K562 (cell line): Measurements from ENCODE around the gene NAXE. TPM values are rescaled to one million over a fixed set of nuclear protein-coding genes. Genes with fewer than 3 reads are reported as not detected.

Experiments
- COPS2 ChIP-seq: fragments of 450-650 bp; conservative IDR thresholded peaks from 2 replicates; pipeline ENCODE4 v1.6.1; 2016; ENCODE audit warnings: mild to moderate bottlenecking, moderate library complexity
- ELF2 ChIP-seq: fragments of 250-450 bp; sonication (Bioruptor Pico); IDR thresholded peaks from 2 replicates; pipeline ENCODE4 v1.5.0; 2021; ENCODE audit warnings: mild to moderate bottlenecking
- FOXP4 ChIP-seq: sonication (generic); formaldehyde crosslinking; IDR thresholded peaks from 2 replicates; pipeline ENCODE4 v1.8.0; 2022; ENCODE audit warnings: mild to moderate bottlenecking, missing genetic modification reagents, borderline replicate concordance
- MAX ChIP-seq: sonication (generic); formaldehyde crosslinking; IDR thresholded peaks from 2 replicates; pipeline ENCODE4 v1.9.0; 2022; ENCODE audit warnings: mild to moderate bottlenecking, missing genetic modification reagents
- MYNN ChIP-seq, 2 experiments: sonication (generic); formaldehyde crosslinking in 1 of 2; IDR thresholded peaks; 2 replicates each; pipeline versions ENCODE4 v1.5.0 to v1.6.1; 2016 to 2020; ENCODE audit warnings: antibody characterized with exemption in 1 of 2, missing genetic modification reagents in 1 of 2
- NFE2L1 ChIP-seq: fragments of 450-650 bp; IDR thresholded peaks from 2 replicates; pipeline ENCODE4 v1.6.1; 2016; ENCODE audit warnings: missing genetic modification characterization, low read depth, mild to moderate bottlenecking, missing compliant biosample characterization, moderate library complexity, borderline replicate concordance
- SAP30 ChIP-seq: fragments of 200-600 bp; sonication (generic); IDR thresholded peaks from 2 replicates; pipeline ENCODE4 v1.6.1; 2012; ENCODE audit warnings: borderline replicate concordance, low read depth, mild to moderate bottlenecking, moderate library complexity, low read length, control low read depth, inconsistent platforms; ENCODE audit not compliant: insufficient read depth, poor library complexity, severe bottlenecking
- SMAD3 ChIP-seq: fragments of 450-650 bp; formaldehyde crosslinking; conservative IDR thresholded peaks from 2 replicates; pipeline ENCODE4 v1.4.0; 2020; ENCODE audit warnings: mild to moderate bottlenecking
- SREBF2 ChIP-seq: sonication (generic); formaldehyde crosslinking; IDR thresholded peaks from 2 replicates; pipeline ENCODE4 v1.4.0; 2020; ENCODE audit warnings: mild to moderate bottlenecking, missing genetic modification reagents
- YBX1 ChIP-seq: fragments of 450-650 bp; IDR thresholded peaks from 2 replicates; pipeline ENCODE4 v1.7.1; 2016; ENCODE audit warnings: mild to moderate bottlenecking
- ZBTB40 ChIP-seq, 2 experiments: fragments of 450-650 bp in 1 of 2; sonication (generic) in 1 of 2; formaldehyde crosslinking in 1 of 2; IDR thresholded peaks; 2 replicates each; pipeline versions ENCODE4 v1.7.1 to v1.9.0; 2016 to 2022; ENCODE audit warnings: inconsistent platforms in 1 of 2, mild to moderate bottlenecking in 1 of 2, missing genetic modification reagents in 1 of 2
- ZBTB7A ChIP-seq: IDR thresholded peaks from 2 replicates; pipeline ENCODE4 v1.6.1; 2011; ENCODE audit warnings: low read depth, mild to moderate bottlenecking, low read length, moderate library complexity, borderline replicate concordance; ENCODE audit not compliant: control insufficient read depth
- ZFP36 ChIP-seq: fragments of 150-350 bp; IDR thresholded peaks from 2 replicates; pipeline ENCODE4 v1.6.1; 2018; ENCODE audit warnings: low read length, low read depth; ENCODE audit not compliant: partially characterized antibody
- ZNF57 ChIP-seq: fragments of 450-650 bp; formaldehyde crosslinking; IDR thresholded peaks from 2 replicates; pipeline ENCODE4 v1.4.0; 2020; ENCODE audit warnings: mild to moderate bottlenecking, moderate library complexity
- ZNF584 ChIP-seq: fragments of 200-800 bp; sonication (Bioruptor generic); IDR thresholded peaks from 2 replicates; pipeline ENCODE4 v1.6.1; 2016; ENCODE audit warnings: low read depth, mild to moderate bottlenecking, missing genetic modification characterization, missing compliant biosample characterization
- polyA plus RNA-seq, 8 experiments: library from polyadenylated mRNA; depleted of rRNA in 4 of 8; stranded (reverse) in 5 of 8; unstranded in 3 of 8; fragments of >200 nt; fragmentation: Nextera tagmentation in 2 of 8; fragmentation: Illumina TruSeq in 1 of 8; extraction: Ambion mirVana in 2 of 8; extraction: Trizol in 1 of 8; gene quantifications; 2 replicates each; pipeline versions ENCODE4 v1.2.1 to v1.2.3, GENCODE V29; 2011 to 2014; ENCODE audit warnings: inconsistent platforms in 1 of 8, missing spikeins in 1 of 8
- total RNA-seq, 7 experiments: library from RNA; depleted of rRNA in 6 of 7; stranded (reverse); fragments of >200 nt in 6 of 7; fragmentation: Illumina TruSeq in 2 of 7; extraction: Trizol in 2 of 7; gene quantifications; 2 replicates each; pipeline versions ENCODE4 v1.2.1 to v1.2.3, GENCODE V29; 2011 to 2021; ENCODE audit warnings: low replicate concordance in 1 of 7

Gene NAXE
- total and polyA plus RNA-seq, 9 of the 15 experiments (the other 6 are each of a cell fraction or from before 2014, with no cell fraction given), result 27.3 to 137 (median 90.0) TPM

GRCh38 chr1:156601122-156601830 is 9.7 kb downstream of the NAXE start, which contains the start of gene GPATCH4 (continued):
- TF ChIP-seq ZBTB7A, result no peak
- TF ChIP-seq NFE2L1, result no peak
- no peak for TF ChIP-seq ZFP36
- TF ChIP-seq ZNF584 (CRISPR knock-in tag), result no peak
- peak; percentile 100 for TF ChIP-seq SAP30
- no peak for TF ChIP-seq MYNN (IDR thresholded peaks at IDR 0.05)
- 0 out of 2 replicates have a peak, but pooled peaks have one; percentile 30 for TF ChIP-seq MYNN (CRISPR knock-in tag; IDR thresholded peaks at IDR 0.05)
- no peak for TF ChIP-seq SREBF2 (CRISPR knock-in tag)
- TF ChIP-seq SMAD3 (CRISPR knock-in tag), result no peak
- no peak for TF ChIP-seq COPS2
- TF ChIP-seq ELF2 (CRISPR knock-in tag), result peak; percentile 96
- peak; percentile 95 for TF ChIP-seq MAX (CRISPR knock-in tag)
- TF ChIP-seq FOXP4, result no peak
- peak; percentile 90 for TF ChIP-seq ZBTB40 (IDR thresholded peaks at IDR 0.05)
- no peak for TF ChIP-seq ZBTB40 (CRISPR knock-in tag; IDR thresholded peaks at IDR 0.05)
- no peak for TF ChIP-seq ZNF57 (CRISPR knock-in tag)
- TF ChIP-seq YBX1, result no peak
